Body of pancreas (tissue), 4 donors: ENCODE results near the gene PTPRF. TPM values are rescaled to one million over a fixed set of nuclear protein-coding genes. Genes with fewer than 3 reads are reported as not detected.

Source experiments
- ATAC-seq: fragments of 150-250 bp; one replicate; pipeline ENCODE4 v1.9.1; 2016
- DNase-seq, 4 donors: peaks; one replicate each; pipeline ENCODE4 v3.0.0-alpha.2; 2019
- H3K27ac ChIP-seq, 4 donors: fragments of 200-600 bp; sonication (generic); 1 replicate in 3 of 4; 2 replicates in 1 of 4; pipeline versions ENCODE4 v1.5.1 to v1.6.1; 2016 to 2019; ENCODE audit warnings: mild to moderate bottlenecking in 1 of 4, mixed read lengths in 1 of 4, moderate library complexity in 1 of 4
- H3K27me3 ChIP-seq, 2 donors: fragments of 200-600 bp; sonication (generic); one replicate each; pipeline ENCODE4 v1.6.0; 2016; ENCODE audit warnings: mild to moderate bottlenecking in 1 of 2
- H3K36me3 ChIP-seq, 2 donors: fragments of 200-600 bp; sonication (generic); replicated peaks in 1 of 2; 2 replicates each; pipeline ENCODE4 v1.5.1; 2016; ENCODE audit warnings: low read depth in 2 of 2; ENCODE audit not compliant: insufficient read depth in 1 of 2
- H3K4me1 ChIP-seq: fragments of 200-600 bp; sonication (generic); one replicate; pipeline ENCODE4 v1.6.0; 2016
- H3K4me3 ChIP-seq, 2 donors: fragments of 200-600 bp; sonication (generic); 1 replicate in 1 of 2; 2 replicates in 1 of 2; pipeline ENCODE4 v1.5.1; 2016 to 2019
- H3K9me3 ChIP-seq, 3 donors: fragments of 200-600 bp; sonication (generic); 1 replicate in 2 of 3; 2 replicates in 1 of 3; pipeline ENCODE4 v1.5.1; 2016
- CTCF ChIP-seq, 7 experiments: fragments of 450-650 bp in 4 of 7; fragments of 200-600 bp in 3 of 7; sonication (generic) in 3 of 7; IDR thresholded peaks; one replicate each; pipeline ENCODE4 v1.5.1; 2016 to 2019; ENCODE audit warnings: antibody characterized with exemption in 7 of 7
- POLR2A ChIP-seq, 3 donors: fragments of 450-650 bp; IDR thresholded peaks; one replicate each; pipeline ENCODE4 v1.6.1; 2016; ENCODE audit warnings: antibody characterized with exemption in 3 of 3, mild to moderate bottlenecking in 2 of 3
- WGBS, 2 donors: methylation state at CpG; one replicate each; pipeline ENCODE4 v1.1.5; 2017; 5-methylcytosine and 5-hydroxymethylcytosine counted together
- intact Hi-C: fragments of 100-400 bp; cut with DNase I; formaldehyde crosslinking; loops from one replicate; pipeline ENCODE4 v1.15.1; 2023
- total RNA-seq, 2 donors: library from RNA; depleted of rRNA; stranded (reverse); fragments of >200 nt; gene quantifications; one replicate each; pipeline ENCODE4 v1.1.0, GENCODE V29; 2016

Gene PTPRF
- total RNA-seq, 2 donors from 2014 or later = 81.7 to 89.0 TPM

DNA sequence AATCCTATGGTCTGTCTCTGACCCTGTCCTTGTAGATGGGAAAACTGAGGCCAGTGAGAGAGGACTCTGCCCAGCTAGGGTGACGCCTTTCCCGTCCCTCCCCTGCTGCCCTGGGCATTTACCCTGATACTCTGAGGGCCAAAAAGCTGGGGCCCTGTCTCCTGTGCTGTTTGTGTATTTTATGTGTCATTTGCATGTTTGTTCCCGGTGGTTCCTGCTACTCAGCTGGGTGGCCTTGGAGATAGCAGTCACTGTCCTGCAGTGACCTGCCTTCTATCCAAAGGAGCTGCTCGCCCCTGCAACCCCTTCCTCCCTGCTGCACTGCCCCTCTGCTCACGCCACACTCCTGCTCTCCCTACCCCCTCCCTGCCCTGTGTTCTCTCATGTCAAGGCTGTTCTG, 78.1 kb downstream of the PTPRF start:
- Histone ChIP-seq H3K4me3 (no peak overlapping the region), H3K27me3 (no peaks in the 10 kb centered on the region), H3K36me3 (peaks cover 10 to 44% of the 10 kb centered on the region in 2 donors), H3K4me1 (no peaks in the 10 kb centered on the region), H3K9me3 (no peaks in the 10 kb centered on the region), H3K27ac (no peak overlapping the region)
- ATAC-seq (no peak), DNase-seq (no peak)
- no peak for TF ChIP-seq POLR2A (IDR thresholded peaks at IDR 0.05)
- no peak for TF ChIP-seq CTCF (IDR thresholded peaks at IDR 0.05)
- intact Hi-C loops = no loop called here
- 80 to 86% methylated on average over 5 of the region's 5 CpGs for WGBS, 2 donors

GRCh38 chr1:43610339-43610738, 79.7 kb downstream of the PTPRF start:
- DNase-seq = no peak
- TF ChIP-seq POLR2A (IDR thresholded peaks at IDR 0.05) (no peak), CTCF (IDR thresholded peaks at IDR 0.05) (no peak)
- intact Hi-C loops = no loop called here
- ATAC-seq = no peak
- H3K9me3 ChIP-seq = no peaks in the 10 kb centered on the region
- H3K27ac ChIP-seq = no peak overlapping the region
- WGBS, 2 donors = 89 to 96% methylated on average over 4 to 5 of the region's 5 CpGs
- H3K27me3 ChIP-seq = no peaks in the 10 kb centered on the region
- H3K36me3 ChIP-seq = peaks cover 5 to 35% of the 10 kb centered on the region in 2 donors
- no peaks in the 10 kb centered on the region for H3K4me1 ChIP-seq
- H3K4me3 ChIP-seq = no peak overlapping the region

DNA sequence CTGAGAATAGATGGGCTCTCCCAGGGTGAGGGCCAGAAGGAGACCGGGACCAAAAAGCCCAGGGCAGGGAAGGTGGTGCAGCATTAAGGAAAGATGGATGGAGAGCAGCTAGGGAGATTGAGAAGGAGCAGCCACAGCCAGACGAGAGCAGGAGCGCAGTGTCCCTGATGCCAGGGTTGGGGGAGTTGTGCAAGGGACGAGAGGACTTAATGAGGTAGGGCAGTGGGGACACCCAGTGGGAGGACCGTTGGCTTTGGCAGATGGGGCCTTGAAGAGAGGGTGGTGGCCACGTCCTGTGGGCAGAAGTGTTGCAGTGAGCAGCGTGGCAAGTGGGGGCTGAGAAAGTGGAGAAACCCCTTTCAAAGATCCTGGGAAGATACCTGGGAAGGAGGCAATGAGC, 81.3 kb downstream of the PTPRF start:
- 73% methylated on average over 7 of the region's 7 CpGs for WGBS, 2 donors
- intact Hi-C loops = no loop called here

GRCh38 chr1:43612406-43612805, 81.7 kb downstream of the PTPRF start:
- Histone ChIP-seq H3K4me3 (no peak overlapping the region), H3K27ac (no peak overlapping the region), H3K4me1 (no peaks in the 10 kb centered on the region), H3K9me3 (no peaks in the 10 kb centered on the region), H3K36me3 (peaks cover 0 to 20% of the 10 kb centered on the region in 2 donors), H3K27me3 (no peaks in the 10 kb centered on the region)
- intact Hi-C loops = no loop called here
- no peak for ATAC-seq
- WGBS, 2 donors = 85 to 86% methylated on average over 15 of the region's 15 CpGs
- TF ChIP-seq CTCF (IDR thresholded peaks at IDR 0.05) = no peak
- TF ChIP-seq POLR2A (IDR thresholded peaks at IDR 0.05) = no peak
- DNase-seq = no peak

More for the DNA sequence above, 81.3 kb downstream of the PTPRF start:
- Histone ChIP-seq H3K27me3 (no peaks in the 10 kb centered on the region), H3K36me3 (peaks cover 0 to 22% of the 10 kb centered on the region in 2 donors), H3K9me3 (no peaks in the 10 kb centered on the region), H3K4me3 (no peak overlapping the region), H3K4me1 (no peaks in the 10 kb centered on the region), H3K27ac (no peak overlapping the region)
- DNase-seq = no peak
- ATAC-seq = no peak
- TF ChIP-seq CTCF (IDR thresholded peaks at IDR 0.05) = peak in 1 of 7 experiments; percentile 11
- no peak for TF ChIP-seq POLR2A (IDR thresholded peaks at IDR 0.05)
